Activated CD8-positive, alpha-beta memory T cell treated with anti-CD3 and anti-CD28 coated beads for 24 hours (primary cell): ENCODE measurements around the gene CEP350.
"Not testable (repeated sequence)": the region's sequence is repeated elsewhere in the genome, so short reads cannot be mapped to it uniquely, and the experiment has no call there.

ENCODE experiments used
- DNase-seq: peaks from one replicate; pipeline ENCODE4 v3.0.0-alpha.2; 2020

The CEP350 gene

GRCh38 chr1:179990847-179991246 is 36.2 kb downstream of the CEP350 start:
- DNase-seq: no peak

GRCh38 chr1:179995576-179995975 is 41.0 kb downstream of the CEP350 start:
- DNase-seq: no peak

DNA sequence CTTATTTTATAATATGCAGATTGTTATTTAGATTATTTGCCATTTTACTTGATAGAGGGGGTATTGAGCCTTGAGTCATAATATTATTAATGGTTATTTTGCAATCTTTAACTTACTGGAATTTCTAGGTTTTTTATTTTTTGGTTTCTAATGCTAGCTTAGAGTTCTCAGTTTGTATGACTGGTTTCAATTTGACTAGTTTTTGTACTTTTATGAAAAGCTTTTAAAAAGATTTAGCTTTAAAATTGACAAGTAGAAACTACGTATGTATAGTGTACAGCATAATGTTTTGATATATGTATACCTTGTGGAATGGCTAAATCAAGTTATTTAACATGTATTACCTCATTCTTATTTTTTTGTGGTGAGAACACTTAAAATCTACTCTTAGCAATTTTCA is 41.5 kb downstream of the CEP350 start:
- DNase-seq: no peak

GRCh38 chr1:180000575-180000974 is 46.0 kb downstream of the CEP350 start:
- DNase-seq: no peak

DNA sequence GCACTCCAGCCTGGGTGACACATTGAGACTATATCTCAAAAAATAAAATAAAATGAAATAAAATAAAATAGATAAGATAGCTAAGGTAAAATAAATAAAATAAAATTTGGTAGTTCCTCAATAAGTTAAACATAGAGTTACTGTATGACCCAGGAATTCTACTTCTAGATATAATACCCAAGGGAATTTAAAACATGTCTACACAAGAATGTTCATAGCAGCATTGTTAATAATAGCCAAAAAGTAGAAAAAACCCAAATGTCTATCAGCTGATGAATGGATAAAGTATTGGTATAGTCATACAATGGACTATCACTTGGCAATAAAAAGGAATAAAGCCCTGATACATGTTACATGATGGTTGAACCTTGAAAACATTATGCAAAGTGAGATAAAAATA is 47.8 kb downstream of the CEP350 start:
- no peak for DNase-seq

DNA sequence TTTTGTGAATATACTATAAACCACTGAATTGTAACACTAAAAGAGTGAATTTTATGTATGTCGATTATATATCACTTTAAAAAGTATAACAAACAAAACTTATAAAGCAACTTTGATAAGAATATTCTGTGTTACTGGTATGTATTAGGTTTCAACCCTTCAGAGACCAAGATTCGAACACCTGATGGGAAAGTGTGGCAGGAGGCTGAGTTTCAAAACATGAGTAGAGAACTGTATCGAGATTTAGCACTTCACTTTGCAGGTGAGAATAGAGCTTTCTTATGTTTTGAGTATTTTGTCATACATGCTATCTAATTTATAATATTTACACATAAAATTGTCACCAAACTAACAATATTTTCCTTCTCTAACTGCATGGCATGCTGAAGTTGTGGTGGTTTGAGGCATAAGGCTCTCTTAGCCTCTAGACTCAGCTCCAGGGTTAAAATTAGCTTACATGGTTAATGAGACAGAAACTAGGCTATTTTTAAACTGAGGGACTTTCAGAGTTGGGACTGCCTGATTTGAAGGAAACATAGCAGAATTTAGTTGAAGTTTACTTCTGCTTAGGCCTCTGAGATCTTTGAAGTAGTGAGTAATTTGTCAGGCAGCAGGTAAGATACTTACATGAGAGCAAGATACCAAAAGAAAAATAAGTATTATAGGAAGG is 48.6 kb downstream of the CEP350 start:
- DNase-seq: no peak

DNA sequence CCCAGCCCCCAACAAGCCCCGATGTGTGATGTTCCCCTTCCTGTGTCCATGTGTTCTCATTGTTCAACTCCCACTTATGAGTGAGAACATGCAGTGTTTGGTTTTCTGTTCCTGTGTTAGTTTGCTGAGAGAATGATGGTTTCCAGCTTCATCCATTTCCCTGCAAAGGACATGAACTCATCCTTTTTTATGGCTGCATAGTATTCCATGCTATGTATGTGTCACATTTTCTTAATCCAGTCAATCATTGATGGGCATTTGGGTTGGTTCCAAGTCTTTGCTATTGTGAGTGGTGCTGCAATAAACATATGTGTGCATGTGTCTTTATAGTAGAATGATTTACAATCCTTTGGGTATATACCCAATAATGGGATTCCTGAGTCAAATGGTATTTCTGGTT is 52.2 kb downstream of the CEP350 start:
- not testable (repeated sequence) for DNase-seq

DNA sequence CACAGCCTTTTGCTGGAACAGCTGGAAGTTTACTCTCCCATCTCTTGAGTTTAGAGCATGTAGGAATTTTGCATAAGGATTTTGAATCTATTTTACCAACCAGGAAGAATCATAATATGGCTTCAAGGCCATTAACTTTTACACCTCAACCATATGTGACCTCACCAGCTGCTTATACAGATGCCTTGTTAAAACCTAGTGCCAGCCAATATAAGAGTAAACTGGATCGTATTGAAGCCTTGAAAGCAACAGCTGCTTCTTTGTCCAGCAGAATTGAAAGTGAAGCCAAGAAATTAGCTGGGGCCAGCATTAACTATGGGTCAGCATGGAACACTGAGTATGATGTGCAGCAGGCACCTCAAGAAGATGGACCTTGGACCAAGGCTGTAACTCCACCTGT is 65.4 kb downstream of the CEP350 start:
- no peak for DNase-seq

DNA sequence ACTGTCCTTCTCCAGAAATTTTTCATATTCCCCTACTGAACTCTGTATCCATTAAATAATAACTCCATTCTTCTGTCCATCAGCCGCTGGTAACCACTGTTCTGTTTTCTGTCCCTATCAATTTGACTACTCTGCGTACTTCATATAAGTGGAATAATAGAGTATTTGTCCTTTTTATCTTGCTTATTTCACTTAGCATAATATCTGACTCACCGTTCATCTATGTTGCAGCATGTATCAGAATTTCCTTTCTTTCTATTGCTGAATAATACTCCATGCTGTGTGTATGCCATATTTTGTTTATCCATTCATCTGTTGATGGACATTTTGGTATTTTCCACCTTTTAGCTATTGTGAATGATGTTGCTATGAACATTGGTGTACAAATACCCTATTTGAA is 71.9 kb downstream of the CEP350 start:
- no peak for DNase-seq

- no peak for DNase-seq
Measured at GRCh38 chr1:180027949-180028445, 73.4 kb downstream of the CEP350 start.

DNA sequence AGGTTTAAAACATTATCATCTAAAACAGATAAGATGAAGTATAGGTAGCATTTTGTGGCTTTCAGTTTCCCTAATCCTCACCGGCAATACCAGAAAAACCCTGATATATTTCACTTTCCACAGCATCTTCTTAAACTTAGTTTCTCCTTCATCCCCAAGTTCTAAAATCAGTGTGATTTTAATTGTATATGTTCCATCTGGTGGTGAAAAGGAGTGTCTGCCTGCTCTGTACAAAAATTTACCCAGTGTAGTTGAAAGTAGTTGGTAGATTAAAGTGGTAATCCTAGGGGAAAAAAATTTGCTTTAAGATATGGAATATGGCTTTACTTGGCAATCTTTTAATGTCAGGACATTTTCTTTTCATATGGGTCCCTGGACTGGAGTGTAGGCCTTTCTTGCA is 74.3 kb downstream of the CEP350 start:
- DNase-seq: no peak

DNA sequence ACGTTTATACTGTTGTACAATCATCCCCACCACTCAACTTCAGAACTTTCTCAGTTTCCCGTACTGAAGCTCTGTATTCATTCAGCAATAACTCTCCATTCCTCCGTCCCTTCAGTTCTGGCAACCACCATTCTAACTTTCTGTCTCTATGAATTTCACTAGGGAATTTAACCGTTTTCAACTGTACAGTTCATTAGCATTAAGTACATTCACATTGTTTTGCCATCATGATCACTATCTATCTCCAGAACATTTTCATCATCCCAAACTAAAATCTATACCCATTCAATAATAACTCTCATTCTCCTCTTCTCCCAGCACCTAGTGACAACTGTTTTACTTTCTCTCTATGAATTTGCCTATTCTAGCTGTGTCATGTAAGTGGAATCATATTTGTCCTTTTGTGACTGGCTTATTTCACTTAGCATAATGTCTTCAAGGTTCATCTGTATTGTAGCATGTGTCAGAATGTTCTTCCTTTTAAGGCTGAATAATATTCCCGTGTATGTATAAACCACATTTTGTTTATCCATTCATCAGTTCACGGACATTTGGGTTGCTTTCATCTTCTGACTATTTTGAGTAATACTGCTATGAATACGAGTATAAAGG is 75.0 kb downstream of the CEP350 start:
- no peak for DNase-seq

- DNase-seq: no peak
Measured at GRCh38 chr1:180031664-180032063, 77.1 kb downstream of the CEP350 start.

DNA sequence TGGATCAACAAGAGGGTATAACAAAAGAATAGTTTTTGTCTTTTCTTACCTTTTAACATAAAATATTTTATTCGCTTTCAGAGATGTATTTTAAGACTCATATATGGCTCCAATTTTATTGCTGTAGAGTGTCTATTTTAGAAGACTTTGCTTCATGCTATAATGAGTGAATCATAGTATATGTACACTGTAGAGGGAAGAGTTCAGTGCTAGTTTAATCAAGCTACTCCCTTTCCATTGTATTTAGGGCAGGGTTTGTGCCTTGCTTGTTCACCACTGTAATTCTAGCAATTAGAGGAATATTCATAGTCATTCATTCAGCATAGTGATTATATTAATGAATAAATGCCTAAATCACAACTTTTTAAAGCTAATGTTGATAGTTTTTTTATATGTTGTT is 78.8 kb downstream of the CEP350 start:
- no peak for DNase-seq

GRCh38 chr1:180040034-180040433 is 85.4 kb downstream of the CEP350 start:
- no peak for DNase-seq

DNA sequence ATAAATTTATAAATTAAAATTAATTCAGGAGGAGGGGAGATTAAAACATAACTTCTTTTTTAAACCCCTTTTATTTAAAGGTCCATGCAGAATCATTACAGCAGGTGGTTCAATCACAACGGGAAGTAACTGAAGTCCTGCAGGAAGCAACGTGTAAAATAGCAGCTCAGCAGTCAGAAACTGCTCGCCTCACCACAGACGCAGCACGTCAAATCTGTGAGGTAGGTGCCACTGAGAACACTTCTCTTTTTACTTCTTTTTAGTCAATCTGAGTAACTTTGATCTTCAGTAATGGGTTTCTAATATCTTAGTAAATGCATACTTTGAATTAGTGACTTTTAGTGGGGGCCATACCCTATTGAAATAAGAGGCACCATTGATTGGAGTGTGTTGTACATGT is 87.0 kb downstream of the CEP350 start:
- DNase-seq: no peak

DNA sequence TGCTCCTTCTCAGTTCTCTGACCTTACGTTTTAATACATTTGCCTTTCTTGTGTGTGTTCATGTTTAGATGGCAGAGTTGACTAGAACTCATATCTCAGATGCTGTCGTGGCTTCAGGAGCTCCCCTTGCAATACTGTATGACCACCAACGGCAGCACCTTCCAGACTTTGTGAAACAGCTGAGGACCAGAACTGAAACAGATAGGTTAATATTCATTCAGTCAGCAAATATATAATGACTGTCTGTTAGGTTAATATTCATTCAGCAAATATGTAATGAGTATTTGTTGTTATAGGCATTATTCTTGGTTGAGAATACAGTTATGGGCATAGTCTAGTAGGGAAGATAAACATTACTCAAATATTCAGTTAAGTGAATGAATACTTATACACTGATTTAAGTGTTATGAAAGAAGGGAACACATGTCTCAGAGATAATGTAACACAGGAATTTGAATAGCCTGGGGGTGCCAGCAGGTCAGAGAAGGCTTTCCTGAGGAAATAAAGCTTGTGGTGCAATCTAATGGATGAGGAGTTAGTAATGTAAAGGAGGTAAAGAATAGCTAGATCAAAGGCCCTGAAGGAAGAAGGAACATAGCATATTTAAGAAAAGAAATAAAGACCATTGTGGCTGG is 88.5 kb downstream of the CEP350 start:
- no peak for DNase-seq

DNA sequence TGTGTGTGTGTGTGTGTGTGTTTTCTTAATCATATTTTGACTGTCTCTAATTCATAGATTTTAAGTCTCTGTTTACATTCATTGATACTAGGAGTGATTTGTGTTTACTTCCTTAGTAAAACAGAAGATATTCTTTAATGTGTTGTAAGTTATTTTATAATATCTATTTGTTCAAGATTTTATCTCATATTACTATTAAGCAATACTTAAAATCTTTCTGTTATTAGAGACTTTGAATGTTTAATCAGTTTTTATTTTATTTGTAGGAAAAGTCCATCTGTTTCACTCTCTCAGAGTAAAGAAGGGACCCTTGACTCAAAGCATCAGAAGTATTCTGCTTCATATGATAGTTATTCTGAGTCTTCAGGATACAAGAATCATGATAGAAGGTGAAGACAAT is 89.2 kb downstream of the CEP350 start:
- DNase-seq: no peak

GRCh38 chr1:180046674-180047073 is 92.1 kb downstream of the CEP350 start:
- no peak for DNase-seq

DNA sequence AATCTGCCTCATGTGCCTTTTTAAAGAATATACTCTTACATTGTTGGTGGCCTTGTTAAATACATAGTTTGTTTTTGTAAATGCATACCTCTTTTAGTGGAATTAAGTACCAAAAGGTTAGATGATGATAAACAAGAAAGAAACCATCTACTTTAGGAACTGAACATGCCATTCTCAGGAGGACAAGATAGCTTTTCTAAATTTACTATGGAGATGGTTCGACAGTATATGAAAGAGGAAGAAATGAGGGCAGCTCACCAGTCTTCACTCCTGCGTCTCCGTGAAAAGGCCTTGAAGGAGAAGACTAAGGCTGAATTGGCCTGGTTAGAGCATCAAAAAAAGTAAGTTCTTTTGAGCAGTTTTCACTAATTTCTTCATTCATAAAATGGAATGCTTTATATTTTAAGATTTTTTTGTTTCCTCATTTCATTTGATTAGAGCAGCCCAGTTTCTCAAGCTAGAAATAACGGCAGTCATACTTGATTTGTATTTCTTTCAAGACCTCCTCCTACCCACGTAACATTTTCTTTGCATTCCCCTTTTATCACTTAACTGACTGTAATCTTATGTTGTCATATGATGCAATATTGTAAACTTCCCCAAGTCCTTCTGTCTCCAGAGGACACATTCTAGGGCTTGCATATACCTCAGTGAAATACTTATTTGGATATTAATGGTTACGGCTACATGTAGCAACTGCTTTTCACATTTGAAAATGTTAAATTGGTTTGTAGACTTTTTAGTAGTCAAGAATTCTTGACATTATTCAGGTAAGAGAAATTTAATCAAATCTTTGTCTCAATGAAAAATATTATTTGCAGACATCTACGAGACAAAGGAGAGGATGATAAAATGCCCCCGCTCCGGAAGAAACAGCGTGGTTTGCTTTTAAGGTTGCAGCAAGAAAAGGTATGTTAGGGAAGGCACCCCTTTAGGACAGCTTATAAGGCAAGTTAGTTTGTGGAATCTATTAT is 99.3 kb downstream of the CEP350 start:
- no peak for DNase-seq

DNA sequence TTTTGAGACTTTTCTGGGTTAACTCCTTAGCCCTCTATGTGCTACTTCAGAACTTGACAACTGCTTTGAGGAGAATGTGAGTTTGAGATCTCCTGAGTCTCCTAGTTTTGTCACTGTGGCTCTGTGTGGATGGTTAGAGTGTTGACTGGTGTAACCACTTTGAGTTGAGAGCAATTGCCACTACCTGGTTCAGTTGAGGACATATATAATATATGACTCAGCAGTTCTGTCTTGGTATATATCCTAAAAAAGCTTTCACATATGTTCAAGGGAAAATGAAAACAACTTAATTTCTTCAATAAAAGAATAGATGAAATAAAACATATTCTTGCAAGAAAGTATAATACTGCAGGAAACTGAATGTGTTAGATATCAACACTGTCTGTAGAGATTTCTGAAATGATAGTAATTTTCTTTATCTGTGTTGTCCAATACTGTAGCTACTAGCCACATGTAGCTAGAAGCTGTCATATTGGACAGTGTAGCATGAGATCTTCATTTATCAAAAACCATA is 103.3 kb downstream of the CEP350 start:
- no peak for DNase-seq

DNA sequence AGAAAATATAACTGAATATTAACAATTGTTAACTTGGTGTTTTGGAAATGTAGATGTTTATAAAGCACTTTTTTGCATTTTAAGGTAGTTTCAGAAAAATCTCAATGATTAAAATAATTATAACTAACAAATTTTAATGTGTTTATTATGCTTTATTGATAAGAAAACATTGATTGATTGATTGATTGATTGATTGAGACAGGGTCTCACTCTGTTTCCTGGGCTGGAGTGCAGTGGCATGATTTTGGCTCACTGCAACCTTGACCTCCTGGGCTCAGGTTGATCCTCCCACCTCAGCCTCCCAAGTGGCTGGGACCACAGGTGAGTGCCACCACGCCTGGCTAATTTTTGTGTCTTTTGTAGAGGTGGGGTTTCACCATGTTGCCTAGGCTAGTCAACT is 106.4 kb downstream of the CEP350 start:
- no peak for DNase-seq

DNA sequence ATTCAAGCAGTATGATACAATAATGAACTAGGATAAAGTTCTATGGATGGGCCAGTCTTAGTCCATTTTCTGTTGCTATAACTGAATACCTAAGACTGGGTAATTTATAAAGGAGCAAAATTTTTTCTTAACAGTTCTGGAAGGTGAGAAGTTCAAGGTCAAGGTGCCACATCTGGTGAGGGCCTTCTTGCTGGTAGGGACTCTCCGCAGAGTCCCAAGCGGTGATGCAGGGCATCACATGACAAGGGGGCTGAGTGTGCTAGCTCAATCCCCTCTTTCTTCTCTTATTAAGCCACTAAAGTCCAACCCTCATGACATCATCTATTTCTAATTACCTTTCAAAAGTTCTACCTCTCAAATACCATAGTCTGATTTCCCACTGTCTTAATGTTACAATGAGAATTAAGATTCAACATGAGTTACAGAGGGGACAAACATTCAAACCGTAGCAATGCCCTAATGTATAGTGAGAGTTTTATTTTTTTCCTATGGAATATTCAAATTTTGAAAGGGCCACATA is 107.9 kb downstream of the CEP350 start:
- no peak for DNase-seq
